Activated T-cell treated with anti-CD3 and anti-CD28 coated beads, Interleukin-2, amount 50 U/mL, for 48 hours (primary cell): Measurements from ENCODE around the gene EARS2.
"Not testable (repeated sequence)": the region's sequence is repeated elsewhere in the genome, so short reads cannot be mapped to it uniquely, and the experiment has no call there.

Experiments
- DNase-seq, 2 experiments: peaks; one replicate each; pipeline ENCODE4 v3.0.0-alpha.2; 2020

Gene EARS2

DNA sequence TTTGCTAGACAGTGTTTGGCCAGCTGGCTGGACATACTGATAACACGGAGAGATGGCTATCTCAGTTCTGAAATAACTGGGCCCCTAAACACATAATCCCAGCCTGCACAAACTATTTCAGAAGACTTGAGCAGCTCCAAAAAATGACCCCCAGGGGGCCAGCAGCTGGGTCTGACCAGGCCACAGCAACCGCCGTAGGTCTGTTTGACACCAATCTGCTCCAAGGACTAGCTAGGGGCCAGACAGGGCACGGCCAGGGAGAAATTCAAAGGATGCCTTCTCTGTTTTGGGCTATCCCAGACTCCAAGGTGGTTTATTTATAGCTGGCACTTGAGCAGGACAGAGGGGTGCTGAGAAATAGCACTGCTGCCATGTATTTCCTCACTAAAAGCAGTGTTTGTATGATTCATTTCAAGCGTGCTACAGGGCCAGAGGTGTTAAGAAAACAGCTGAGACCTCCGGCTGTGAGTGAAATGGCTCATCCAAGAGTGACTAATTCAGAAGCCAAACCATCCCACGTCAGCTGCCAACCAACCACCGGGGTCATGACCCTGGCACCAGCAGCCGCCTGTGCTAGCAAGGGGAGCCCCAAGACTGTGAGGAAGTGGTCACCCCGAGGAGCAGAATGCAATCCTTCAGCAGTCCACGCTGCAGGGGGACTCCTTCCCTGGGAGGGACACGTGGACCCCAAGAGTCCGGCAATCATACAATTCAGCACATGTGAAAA lies 52.5 kb downstream of the EARS2 start:
- DNase-seq = peak; percentile 84 to 89

GRCh38 chr16:23504076-23504452 lies 53.1 kb downstream of the EARS2 start:
- DNase-seq = no peak

DNA sequence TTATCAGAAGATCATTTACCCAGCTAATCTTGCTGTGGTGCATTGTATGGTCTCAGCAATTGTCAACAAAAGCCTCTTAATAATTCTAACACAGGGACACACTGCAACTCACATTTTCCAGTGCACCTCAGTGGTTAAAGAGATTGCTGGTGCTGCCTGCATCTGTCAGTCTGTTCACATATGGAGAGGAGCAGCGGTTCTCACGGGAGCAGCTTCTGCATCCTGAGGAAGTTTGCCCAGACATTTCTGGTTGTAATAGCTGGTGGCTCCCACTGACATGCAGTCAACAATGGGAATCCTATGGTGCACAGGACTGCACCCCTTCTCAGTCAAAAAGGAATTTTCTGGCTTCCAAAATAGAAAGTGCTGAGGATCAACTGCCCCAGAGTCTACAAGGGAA lies 54.7 kb downstream of the EARS2 start:
- no peak for DNase-seq

- no peak for DNase-seq
Measured at GRCh38 chr16:23501291-23501690, 55.9 kb downstream of the EARS2 start.

GRCh38 chr16:23500862-23501225 lies 56.3 kb downstream of the EARS2 start:
- no peak for DNase-seq

- no peak for DNase-seq
Measured at GRCh38 chr16:23500212-23500861, 56.8 kb downstream of the EARS2 start.

DNA sequence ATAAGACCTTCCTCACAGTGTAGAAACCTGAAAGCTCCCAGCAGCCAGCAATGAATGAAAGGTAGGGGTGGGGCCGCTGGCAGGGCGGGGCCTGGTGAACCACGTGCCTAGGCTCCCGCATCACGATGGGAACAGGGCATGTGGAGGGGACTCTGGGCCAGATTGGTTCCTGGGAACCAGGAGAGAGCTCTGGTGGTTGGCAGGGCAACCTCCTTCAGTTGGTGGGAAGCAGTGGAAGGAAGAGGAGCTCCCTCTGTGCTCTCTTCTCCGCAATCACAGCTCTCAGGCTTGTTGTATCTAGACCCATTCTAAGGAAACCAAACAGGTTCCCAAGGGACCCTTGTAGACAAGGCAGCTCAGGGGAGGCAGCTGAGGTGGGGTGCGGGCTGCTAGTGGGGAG lies 57.3 kb downstream of the EARS2 start:
- DNase-seq = no peak

DNA sequence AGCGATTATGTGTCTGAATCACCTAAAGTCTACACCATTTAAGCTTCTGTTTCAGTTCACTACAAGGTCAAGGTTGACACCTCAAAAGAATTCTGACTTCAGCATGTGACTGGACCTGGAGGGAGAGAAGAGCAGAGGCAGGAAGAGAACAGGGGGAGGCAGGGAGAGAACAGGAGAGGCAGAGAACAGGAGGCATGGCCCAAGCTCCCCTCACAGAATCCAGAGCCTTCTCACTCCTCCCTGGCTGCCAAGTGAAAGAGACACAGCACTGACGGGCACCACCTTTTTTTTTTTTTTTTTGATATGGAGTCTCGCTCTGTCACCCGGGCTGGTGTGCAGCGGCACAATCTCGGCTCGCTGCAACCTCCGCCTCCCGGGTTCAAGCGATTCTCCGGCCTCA lies 58.3 kb downstream of the EARS2 start:
- DNase-seq = no peak

DNA sequence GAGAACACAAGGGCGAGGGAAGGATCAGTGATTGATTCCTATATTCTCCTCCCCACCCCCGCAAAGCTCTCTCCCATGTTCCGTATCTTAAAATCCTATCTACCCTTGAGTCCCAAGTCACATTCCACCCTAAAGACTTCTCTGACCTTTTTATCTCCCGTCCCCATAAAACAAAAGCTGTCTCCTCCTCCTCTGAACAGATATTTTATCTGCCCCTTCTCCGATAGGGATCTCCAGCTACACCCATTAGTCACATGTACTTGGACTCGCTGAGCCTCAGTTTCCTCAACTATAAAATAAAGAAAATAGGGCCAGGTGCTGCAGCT lies 59.6 kb downstream of the EARS2 start:
- no peak for DNase-seq

GRCh38 chr16:23496821-23497542 lies 60.2 kb downstream of the EARS2 start:
- DNase-seq = no peak

DNA sequence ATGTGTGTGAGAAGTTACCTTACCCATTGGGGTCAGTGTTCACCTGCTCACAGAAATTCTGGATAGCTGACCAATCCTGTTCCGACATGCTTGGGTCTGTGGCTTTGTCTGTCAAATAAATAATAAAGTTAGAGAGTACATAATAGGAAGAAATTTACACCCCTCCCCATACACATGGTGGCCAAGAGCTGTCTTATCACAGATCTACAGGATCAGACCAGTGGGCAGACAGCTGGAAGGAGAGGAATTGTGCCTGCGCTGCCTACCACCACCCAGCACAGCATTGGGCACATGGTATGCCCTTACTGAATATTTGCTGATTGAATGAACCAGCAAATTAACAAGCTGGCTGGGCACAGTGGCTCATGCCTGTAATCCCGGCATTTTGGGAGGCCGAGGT lies 61.5 kb downstream of the EARS2 start:
- DNase-seq = no peak

DNA sequence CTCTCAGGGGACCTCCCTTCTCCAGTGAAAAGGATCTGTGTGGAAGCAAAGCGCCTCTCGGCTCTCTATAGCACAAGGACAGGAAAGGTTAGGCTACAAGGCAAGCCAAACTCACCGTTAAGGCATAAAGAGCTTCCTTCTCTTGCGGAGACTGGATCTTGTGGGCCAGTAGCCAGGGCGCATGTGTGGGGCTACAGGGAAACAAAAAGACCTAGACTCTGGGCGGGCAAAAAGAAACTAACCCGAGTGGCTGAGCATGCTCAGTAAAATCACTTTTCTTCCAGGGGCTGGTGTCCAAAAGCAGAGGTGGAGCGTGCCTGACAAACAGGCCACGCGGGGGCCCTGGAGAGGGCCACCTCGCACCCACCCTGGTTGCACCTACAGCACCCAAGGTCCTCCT lies 63.0 kb downstream of the EARS2 start:
- no peak for DNase-seq

DNA sequence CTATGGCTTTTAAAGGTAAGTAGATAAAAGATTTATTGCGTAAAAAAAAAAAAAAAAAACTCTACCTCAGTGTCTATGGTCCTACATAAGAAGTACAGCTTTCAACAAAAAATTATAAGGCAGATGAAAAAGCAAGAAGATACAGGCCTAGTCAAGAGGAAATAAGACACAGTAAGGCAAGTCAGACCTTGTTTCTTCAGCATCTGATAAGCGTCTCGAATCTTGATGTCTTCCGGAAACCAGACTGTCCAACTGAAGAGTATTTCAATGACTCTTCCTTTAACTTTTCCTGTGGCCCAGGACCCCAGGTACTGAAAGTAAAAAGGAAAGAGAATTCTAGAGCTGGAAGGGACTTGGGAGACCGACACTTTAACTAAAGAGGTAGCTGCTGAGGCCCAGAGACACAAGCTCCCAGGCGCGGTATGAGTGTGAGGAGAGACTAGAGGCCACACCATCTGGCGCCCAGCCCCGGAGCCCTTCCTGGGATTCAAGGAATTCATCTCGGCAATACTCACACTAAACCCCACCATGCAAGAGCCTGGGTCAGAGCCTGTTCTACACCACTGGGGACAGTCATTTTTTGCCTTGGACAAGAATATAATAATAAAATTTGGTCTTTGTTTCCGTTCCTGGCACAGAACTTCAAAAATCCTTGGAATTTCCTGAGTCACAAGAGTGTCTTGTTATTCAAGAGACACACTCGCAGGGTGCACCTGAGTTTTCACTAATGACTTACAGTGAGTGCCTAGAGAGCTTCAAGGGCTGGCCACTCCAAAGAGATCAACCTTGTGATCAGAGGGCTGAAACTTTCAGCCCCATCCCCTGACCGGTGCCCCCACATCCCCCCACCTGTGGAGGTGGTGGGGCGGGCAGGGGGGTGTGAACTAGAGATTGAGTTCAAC lies 65.4 kb downstream of the EARS2 start:
- DNase-seq = no peak

GRCh38 chr16:23486480-23486879 lies 70.7 kb downstream of the EARS2 start:
- no peak for DNase-seq

- DNase-seq = no peak
Measured at GRCh38 chr16:23485841-23486240, 71.3 kb downstream of the EARS2 start.

- DNase-seq = no peak
Measured at GRCh38 chr16:23485257-23485614, 71.9 kb downstream of the EARS2 start.

- DNase-seq = no peak
Measured at GRCh38 chr16:23484510-23485256, 72.5 kb downstream of the EARS2 start.

- not testable (repeated sequence) for DNase-seq
Measured at GRCh38 chr16:23483492-23483891, 73.7 kb downstream of the EARS2 start.

DNA sequence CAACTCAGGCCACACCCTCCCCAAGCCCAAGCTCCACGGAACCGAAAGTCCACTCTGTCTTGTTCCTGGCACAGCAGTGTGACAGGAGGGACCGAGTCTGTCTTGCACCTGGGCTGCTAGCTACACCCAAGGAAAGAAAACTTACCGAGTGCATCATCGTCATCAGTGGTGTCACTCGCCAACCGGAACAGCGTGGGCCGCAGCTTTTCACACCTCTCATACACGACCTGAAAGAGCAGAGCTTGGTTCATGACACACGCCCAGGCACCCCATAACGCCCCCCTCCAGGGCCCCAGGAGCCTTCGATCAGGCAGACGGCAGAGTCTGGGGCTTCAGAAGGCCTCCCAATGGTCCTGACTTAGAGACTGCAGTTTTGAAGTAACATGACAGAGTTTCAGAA lies 74.4 kb downstream of the EARS2 start:
- peak; percentile 26 to 39 for DNase-seq

- DNase-seq = no peak
Measured at GRCh38 chr16:23480257-23480656, 76.9 kb downstream of the EARS2 start.

DNA sequence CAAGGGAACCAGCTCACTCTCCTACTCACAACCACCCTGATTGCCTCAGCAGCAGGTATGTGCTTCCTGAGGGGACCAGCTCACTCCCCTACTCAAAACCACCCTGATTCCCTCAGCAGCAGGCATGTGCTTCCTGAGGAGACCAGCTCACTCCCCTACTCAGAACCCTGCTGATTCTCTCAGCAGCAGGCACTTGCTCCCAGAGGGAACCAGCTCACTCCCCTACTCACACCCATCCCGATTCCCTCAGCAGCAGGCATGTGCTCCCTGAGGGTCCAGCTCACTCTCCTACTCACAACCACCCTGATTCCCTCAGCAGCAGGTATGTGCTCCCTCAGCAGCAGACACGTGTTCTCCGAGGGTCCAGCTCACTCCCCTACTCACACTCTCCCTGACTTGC lies 78.0 kb downstream of the EARS2 start:
- no peak for DNase-seq

GRCh38 chr16:23478566-23478965 lies 78.6 kb downstream of the EARS2 start:
- no peak for DNase-seq

- no peak for DNase-seq
Measured at GRCh38 chr16:23476289-23476688, 80.9 kb downstream of the EARS2 start.
